K562 (cell line): ENCODE data around the gene SERPINA6. TPM values are rescaled to one million over a fixed set of nuclear protein-coding genes. Genes with fewer than 3 reads are reported as not detected.
"Not testable (repeated sequence)": the region's sequence is repeated elsewhere in the genome, so short reads cannot be mapped to it uniquely, and the experiment has no call there.

Experiments
- ATAC-seq: fragments of 200-7000 bp; cut with Tn5 transposase; 3 replicates; pipeline ENCODE4 v1.9.1; 2020; ENCODE audit warnings: moderate library complexity
- BruUV-seq: library from RNA; stranded (reverse); fragments of 400-500 nt; replicated peaks from 2 replicates; lab custom pipeline; 2021; lab: Mats Ljungman, UMichigan
- CTCF ChIA-PET: fragments of 300-600 bp; formaldehyde crosslinking; extraction: SDS; loops from one replicate; lab custom pipeline; 2021; ENCODE audit warnings: low intra/inter-chr PET ratio; lab: Yijun Ruan, JAX
- POLR2A ChIA-PET: fragments of 300-600, 350-650 bp; sonication (Branson Sonifier 250); formaldehyde crosslinking; extraction: SDS; loops from one replicate; lab custom pipeline; 2021; ENCODE audit warnings: antibody characterized with exemption, inconsistent platforms; lab: Yijun Ruan, JAX
- DNase-seq, 4 experiments: peaks; one replicate each; pipeline versions ENCODE4 v3.0.0 to v3.0.0-alpha.2; 2011 to 2018; ENCODE audit warnings: low spot score in 3 of 4, mixed read lengths in 3 of 4; ENCODE audit errors: extremely low read depth in 1 of 4
- FAIRE-seq: peaks from 2 replicates; lab custom pipeline; 2011; peaks lifted over from hg19 to GRCh38; lab: Jason Lieb, UNC
- H2AFZ ChIP-seq: 2 replicates; pipeline ENCODE4 v1.6.0; 2011; ENCODE audit warnings: low read depth, low read length, control low read depth, inconsistent platforms
- H3K27ac ChIP-seq: fragments of 200-600 bp; 3 replicates; pipeline ENCODE4 v1.8.0; 2011; ENCODE audit warnings: low read depth, mild to moderate bottlenecking, control low read depth, inconsistent platforms, low read length, moderate library complexity, mixed read lengths; ENCODE audit errors: extremely low read depth
- H3K27me3 ChIP-seq, 2 experiments: fragments of 300-600 bp in 1 of 2; 2 replicates in 1 of 2; 3 replicates in 1 of 2; pipeline versions ENCODE4 v1.6.0 to v1.8.0; 2011; ENCODE audit warnings: inconsistent platforms in 2 of 2, low read length in 2 of 2, mild to moderate bottlenecking in 1 of 2, mixed read lengths in 1 of 2, moderate library complexity in 1 of 2; ENCODE audit not compliant: control insufficient read depth in 2 of 2, insufficient read depth in 2 of 2
- H3K36me3 ChIP-seq: fragments of 300-600 bp; 3 replicates; pipeline ENCODE4 v1.8.0; 2011; ENCODE audit warnings: mild to moderate bottlenecking, low read length, inconsistent platforms; ENCODE audit not compliant: control insufficient read depth, insufficient read depth
- H3K4me1 ChIP-seq, 2 experiments: fragments of 200-600 bp in 1 of 2; replicated peaks in 1 of 2; 2 replicates in 1 of 2; 3 replicates in 1 of 2; pipeline versions ENCODE4 v1.5.1 to v1.8.0; 2011; ENCODE audit warnings: inconsistent platforms in 2 of 2, low read length in 2 of 2, mild to moderate bottlenecking in 1 of 2, mixed read lengths in 1 of 2, moderate library complexity in 1 of 2; ENCODE audit not compliant: control insufficient read depth in 2 of 2, insufficient read depth in 2 of 2
- H3K4me2 ChIP-seq: 2 replicates; pipeline ENCODE4 v1.6.1; 2011; ENCODE audit warnings: low read length, control low read depth, inconsistent platforms, mixed read lengths; ENCODE audit not compliant: insufficient read depth
- H3K4me3 ChIP-seq: fragments of 200-600 bp; sonication (generic), shearing (Covaris generic); 2 replicates; pipeline ENCODE4 v1.5.1; 2016; ENCODE audit warnings: control low read depth, inconsistent platforms
- H3K79me2 ChIP-seq: fragments of 200-600 bp; 3 replicates; pipeline ENCODE4 v1.8.0; 2011; ENCODE audit warnings: low read length, inconsistent platforms; ENCODE audit not compliant: control insufficient read depth, insufficient read depth
- H3K9ac ChIP-seq, 2 experiments: 2 replicates each; pipeline versions ENCODE4 v1.6.0 to v1.6.1; 2011; ENCODE audit warnings: low read depth in 2 of 2, low read length in 2 of 2, control low read depth in 1 of 2, inconsistent platforms in 1 of 2, mild to moderate bottlenecking in 1 of 2, mixed read lengths in 1 of 2; ENCODE audit not compliant: insufficient read depth in 1 of 2
- H3K9me1 ChIP-seq: one replicate; pipeline ENCODE4 v1.6.0; 2011; ENCODE audit warnings: inconsistent platforms, mild to moderate bottlenecking, low read length, moderate library complexity; ENCODE audit not compliant: control insufficient read depth, insufficient read depth
- H3K9me3 ChIP-seq: replicated peaks from 2 replicates; pipeline ENCODE4 v1.5.1; 2011; ENCODE audit warnings: low read depth, low read length, inconsistent platforms; ENCODE audit not compliant: control insufficient read depth, insufficient read depth
- H4K20me1 ChIP-seq: replicated peaks from 2 replicates; pipeline ENCODE4 v1.6.1; 2011; ENCODE audit warnings: low read length, inconsistent platforms, mixed read lengths; ENCODE audit not compliant: control insufficient read depth, insufficient read depth
- BDP1 ChIP-seq: IDR thresholded peaks from 3 replicates; pipeline ENCODE4 v1.6.1; 2011; ENCODE audit not compliant: insufficient read length, insufficient read depth
- EP300 ChIP-seq: IDR thresholded peaks from 2 replicates; pipeline ENCODE4 v1.6.1; 2012; ENCODE audit warnings: low read length, improper control_type of control experiment
- GABPA ChIP-seq: fragments of 200-800 bp; sonication (Bioruptor generic); conservative IDR thresholded peaks from 2 replicates; pipeline ENCODE4 v1.6.1; 2016; ENCODE audit warnings: low read depth, missing genetic modification characterization, missing compliant biosample characterization
- GABPB1 ChIP-seq: sonication (generic); formaldehyde crosslinking; IDR thresholded peaks from 2 replicates; pipeline ENCODE4 v1.8.0; 2022; ENCODE audit warnings: mild to moderate bottlenecking, missing genetic modification reagents
- MBD2 ChIP-seq: sonication (generic); IDR thresholded peaks from 2 replicates; pipeline ENCODE4 v1.6.1; 2016; ENCODE audit warnings: low read depth, borderline replicate concordance
- PHF20 ChIP-seq: fragments of 450-650 bp; IDR thresholded peaks from 2 replicates; pipeline ENCODE4 v1.6.1; 2018; ENCODE audit not compliant: partially characterized antibody
- POLR2AphosphoS2 ChIP-seq: IDR thresholded peaks from 2 replicates; pipeline ENCODE4 v1.6.1; 2012; ENCODE audit warnings: low read length, improper control_type of control experiment
- TRIM24 ChIP-seq, 2 experiments: fragments of 450-650 bp; IDR thresholded peaks; 2 replicates each; pipeline ENCODE4 v1.6.1; 2016
- ZNF282 ChIP-seq: sonication (generic); formaldehyde crosslinking; IDR thresholded peaks from 2 replicates; pipeline ENCODE4 v1.8.1; 2023; ENCODE audit warnings: missing genetic modification reagents
- ZNF551 ChIP-seq: fragments of 250-450 bp; sonication (Bioruptor Pico); IDR thresholded peaks from 2 replicates; pipeline ENCODE4 v1.5.0; 2021; ENCODE audit warnings: mild to moderate bottlenecking, moderate library complexity
- WGBS: fragments of 100-300 bp; shearing (Covaris generic); methylation state at CpG from one replicate; pipeline ENCODE4 v1.1.6; 2016; ENCODE audit warnings: low coverage, mixed read lengths; ENCODE audit not compliant: insufficient coverage; ENCODE audit errors: missing lambda C conversion rate; 5-methylcytosine and 5-hydroxymethylcytosine counted together
- in situ Hi-C: fragments of 300-500 bp; cut with MboI; formaldehyde crosslinking; loops from 4 replicates; pipeline ENCODE4 v1.15.0; 2018; ENCODE audit warnings: inconsistent platforms, mixed read lengths
- intact Hi-C: fragments of 100-400 bp; cut with micrococcal nuclease; formaldehyde crosslinking; loops from 2 replicates; pipeline ENCODE4 v1.14.2; 2022
- polyA plus RNA-seq, 8 experiments: library from polyadenylated mRNA; depleted of rRNA in 4 of 8; stranded (reverse) in 5 of 8; unstranded in 3 of 8; fragments of >200 nt; fragmentation: Nextera tagmentation in 2 of 8; fragmentation: Illumina TruSeq in 1 of 8; extraction: Ambion mirVana in 2 of 8; extraction: Trizol in 1 of 8; gene quantifications; 2 replicates each; pipeline versions ENCODE4 v1.2.1 to v1.2.3, GENCODE V29; 2011 to 2014; ENCODE audit warnings: inconsistent platforms in 1 of 8, missing spikeins in 1 of 8
- total RNA-seq, 7 experiments: library from RNA; depleted of rRNA in 6 of 7; stranded (reverse); fragments of >200 nt in 6 of 7; fragmentation: Illumina TruSeq in 2 of 7; extraction: Trizol in 2 of 7; gene quantifications; 2 replicates each; pipeline versions ENCODE4 v1.2.1 to v1.2.3, GENCODE V29; 2011 to 2021; ENCODE audit warnings: low replicate concordance in 1 of 7
- TF ChIP-seq, protein P1 (sequence below), 2 experiments: fragments of 450-650 bp; IDR thresholded peaks; 2 replicates each; pipeline ENCODE4 v1.6.1; 2016
- TF ChIP-seq, protein P2 (sequence below), 2 experiments: fragments of 450-650 bp; conservative IDR thresholded peaks; 2 replicates each; pipeline ENCODE4 v1.6.1; 2017; ENCODE audit warnings: mild to moderate bottlenecking in 2 of 2, moderate library complexity in 2 of 2

The SERPINA6 gene
- total and polyA plus RNA-seq, 9 of the 15 experiments (the other 6 are each of a cell fraction or from before 2014, with no cell fraction given), result not detected

DNA sequence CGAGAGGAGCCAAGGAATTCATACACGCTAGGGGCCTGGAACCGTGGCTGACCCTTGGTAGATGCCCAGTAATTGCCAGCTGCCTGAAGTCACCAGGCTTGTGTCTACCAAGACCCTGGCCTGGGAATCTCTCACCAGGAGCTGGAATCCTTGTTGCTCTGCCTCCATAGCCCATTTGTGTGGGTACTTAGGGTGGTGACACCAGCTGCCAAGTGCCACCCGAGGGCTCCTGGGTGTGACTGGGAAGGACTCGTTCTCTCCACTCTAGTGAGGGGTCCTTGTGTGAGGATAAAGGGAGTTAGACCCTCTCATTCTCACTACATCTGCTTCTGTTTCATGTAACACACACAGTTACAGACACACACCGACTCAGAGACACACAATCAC lies 47.4 kb upstream of the SERPINA6 start (continued):
- TF ChIP-seq GABPA (tag), result no peak

DNA sequence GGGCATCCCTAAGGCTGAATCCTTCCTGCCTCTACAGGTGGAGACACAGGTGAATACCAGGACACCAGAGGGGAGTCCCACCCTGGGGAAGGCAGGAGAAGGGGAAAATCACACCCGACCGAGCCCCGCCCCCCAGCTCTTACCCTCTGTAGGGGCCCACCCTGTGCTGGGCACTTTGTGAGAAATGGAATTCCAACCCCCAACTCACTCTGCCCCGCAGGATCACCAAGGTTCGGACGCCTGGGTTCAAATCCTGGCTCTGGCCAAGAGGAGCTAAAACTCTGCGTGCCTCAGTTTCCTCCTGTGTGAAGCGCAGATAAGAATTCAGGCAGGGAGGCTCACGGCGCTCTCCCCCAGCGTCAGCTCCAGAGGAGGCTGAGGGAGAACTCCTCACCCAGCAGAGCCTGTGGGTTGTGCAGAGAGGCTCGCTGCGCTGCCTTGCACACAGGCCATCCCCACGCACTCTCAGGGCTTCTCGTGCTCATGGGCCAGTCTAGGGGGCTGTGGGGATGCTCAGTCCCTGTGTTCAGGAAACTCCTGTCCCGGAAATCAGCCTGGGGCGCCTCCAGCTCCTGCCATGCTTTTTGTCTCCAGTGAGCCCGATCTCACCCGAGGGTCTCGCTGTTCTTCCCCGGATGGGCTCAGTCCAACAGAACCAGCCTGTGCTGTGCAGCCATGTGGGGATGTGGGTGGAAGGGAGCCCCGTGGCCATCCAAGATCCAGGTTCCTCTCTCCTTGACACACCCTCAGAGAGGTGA lies 46.8 kb upstream of the SERPINA6 start:
- FAIRE-seq, CTCF ChIA-PET, H3K4me2 ChIP-seq, BruUV-seq, H3K9me3 ChIP-seq, H3K27ac ChIP-seq, H2AFZ ChIP-seq, H3K4me3 ChIP-seq, H3K79me2 ChIP-seq, in situ Hi-C loops, intact Hi-C loops, DNase-seq, H3K27me3 ChIP-seq, H3K4me1 ChIP-seq, ATAC-seq, H4K20me1 ChIP-seq, H3K9ac ChIP-seq, H3K36me3 ChIP-seq, H3K9me1 ChIP-seq, POLR2A ChIA-PET: not testable (repeated sequence)
- WGBS, result 0% methylated on average over 8 of the region's 22 CpGs

DNA sequence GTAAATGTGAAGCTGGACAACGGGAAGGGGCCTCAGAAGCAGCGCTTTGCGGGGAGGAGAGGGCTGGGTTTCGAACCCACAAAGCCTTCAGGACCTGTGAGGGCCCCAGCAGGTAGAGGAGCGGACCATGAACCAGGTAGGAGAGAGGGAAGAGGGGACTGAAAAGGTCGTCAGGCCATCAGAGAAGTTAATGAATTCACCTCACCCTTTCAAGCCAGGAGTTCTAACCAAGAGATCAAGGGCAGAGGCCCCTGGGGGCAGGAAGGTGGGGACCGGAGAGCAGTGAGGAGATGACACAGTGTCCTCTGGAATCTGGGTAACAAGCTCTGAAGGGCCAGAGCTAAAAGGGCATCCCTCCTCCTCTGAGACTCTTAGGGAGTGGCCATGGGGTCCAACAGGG lies 45.8 kb upstream of the SERPINA6 start:
- H3K9ac ChIP-seq, result no peak overlapping the region
- no peak overlapping the region for H3K27ac ChIP-seq
- no peaks in the 10 kb centered on the region for H3K79me2 ChIP-seq
- H3K9me3 ChIP-seq, result no peaks in the 10 kb centered on the region
- peaks cover 0 to 4% of the 10 kb centered on the region in 2 experiments; a peak in 1 of 5 replicates for H3K27me3 ChIP-seq
- ATAC-seq, result no peak
- WGBS, result 5% methylated on average over 4 of the region's 7 CpGs
- H3K36me3 ChIP-seq, result no peaks in the 10 kb centered on the region
- no peak for FAIRE-seq
- in situ Hi-C loops, result no loop called here
- DNase-seq, result no peak
- no peaks in the 10 kb centered on the region for H4K20me1 ChIP-seq
- intact Hi-C loops, result no loop called here
- no peak overlapping the region for H3K4me3 ChIP-seq
- H2AFZ ChIP-seq, result no peak overlapping the region
- POLR2A ChIA-PET, result no interaction called here
- CTCF ChIA-PET, result no interaction called here
- H3K9me1 ChIP-seq, result no peaks in the 10 kb centered on the region
- BruUV-seq, result no TSS peak
- H3K4me2 ChIP-seq, result no peak overlapping the region
- H3K4me1 ChIP-seq, result no peaks in the 10 kb centered on the region
- TF ChIP-seq, protein P1, sequence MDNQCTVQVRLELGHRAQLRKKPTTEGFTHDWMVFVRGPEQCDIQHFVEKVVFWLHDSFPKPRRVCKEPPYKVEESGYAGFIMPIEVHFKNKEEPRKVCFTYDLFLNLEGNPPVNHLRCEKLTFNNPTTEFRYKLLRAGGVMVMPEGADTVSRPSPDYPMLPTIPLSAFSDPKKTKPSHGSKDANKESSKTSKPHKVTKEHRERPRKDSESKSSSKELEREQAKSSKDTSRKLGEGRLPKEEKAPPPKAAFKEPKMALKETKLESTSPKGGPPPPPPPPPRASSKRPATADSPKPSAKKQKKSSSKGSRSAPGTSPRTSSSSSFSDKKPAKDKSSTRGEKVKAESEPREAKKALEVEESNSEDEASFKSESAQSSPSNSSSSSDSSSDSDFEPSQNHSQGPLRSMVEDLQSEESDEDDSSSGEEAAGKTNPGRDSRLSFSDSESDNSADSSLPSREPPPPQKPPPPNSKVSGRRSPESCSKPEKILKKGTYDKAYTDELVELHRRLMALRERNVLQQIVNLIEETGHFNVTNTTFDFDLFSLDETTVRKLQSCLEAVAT (IDR thresholded peaks at IDR 0.05), result no peak
- no peak for TF ChIP-seq PHF20
- TF ChIP-seq ZNF551, result no peak
- TF ChIP-seq BDP1, result no peak
- no peak for TF ChIP-seq EP300
- no peak for TF ChIP-seq POLR2AphosphoS2
- TF ChIP-seq MBD2, result no peak
- TF ChIP-seq, protein P2, sequence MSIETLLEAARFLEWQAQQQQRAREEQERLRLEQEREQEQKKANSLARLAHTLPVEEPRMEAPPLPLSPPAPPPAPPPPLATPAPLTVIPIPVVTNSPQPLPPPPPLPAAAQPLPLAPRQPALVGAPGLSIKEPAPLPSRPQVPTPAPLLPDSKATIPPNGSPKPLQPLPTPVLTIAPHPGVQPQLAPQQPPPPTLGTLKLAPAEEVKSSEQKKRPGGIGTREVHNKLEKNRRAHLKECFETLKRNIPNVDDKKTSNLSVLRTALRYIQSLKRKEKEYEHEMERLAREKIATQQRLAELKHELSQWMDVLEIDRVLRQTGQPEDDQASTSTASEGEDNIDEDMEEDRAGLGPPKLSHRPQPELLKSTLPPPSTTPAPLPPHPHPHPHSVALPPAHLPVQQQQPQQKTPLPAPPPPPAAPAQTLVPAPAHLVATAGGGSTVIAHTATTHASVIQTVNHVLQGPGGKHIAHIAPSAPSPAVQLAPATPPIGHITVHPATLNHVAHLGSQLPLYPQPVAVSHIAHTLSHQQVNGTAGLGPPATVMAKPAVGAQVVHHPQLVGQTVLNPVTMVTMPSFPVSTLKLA (conservative IDR thresholded peaks at IDR 0.05), result no peak
- TF ChIP-seq TRIM24 (IDR thresholded peaks at IDR 0.05), result no peak
- TF ChIP-seq GABPB1, result no peak
- TF ChIP-seq ZNF282 (CRISPR knock-in tag), result no peak
